Inflammatory macrophage treated with lipopolysaccharide for 1 hour (primary cell): ENCODE results near the gene CRYBG1.
"Not testable (repeated sequence)": the region's sequence is repeated elsewhere in the genome, so short reads cannot be mapped to it uniquely, and the experiment has no call there.

Experiments
- DNase-seq, 2 donors: peaks; one replicate each; pipeline ENCODE4 v3.0.0-alpha.2; 2020 to 2022

Gene CRYBG1

GRCh38 chr6:106528521-106528920, 168.0 kb downstream of the CRYBG1 start:
- DNase-seq, result no peak

- no peak for DNase-seq
Measured at GRCh38 chr6:106529438-106529837, 168.9 kb downstream of the CRYBG1 start.

- no peak for DNase-seq
Measured at GRCh38 chr6:106530026-106530425, 169.5 kb downstream of the CRYBG1 start.

- DNase-seq, result no peak
Measured at GRCh38 chr6:106530502-106530901, 170.0 kb downstream of the CRYBG1 start.

- DNase-seq, result peak; percentile 38 to 55
Measured at GRCh38 chr6:106533054-106533453, 172.5 kb downstream of the CRYBG1 start.

- DNase-seq, result no peak
Measured at GRCh38 chr6:106534004-106534403, 173.5 kb downstream of the CRYBG1 start.

- no peak for DNase-seq
Measured at GRCh38 chr6:106534564-106534982, 174.1 kb downstream of the CRYBG1 start.

- no peak for DNase-seq
Measured at GRCh38 chr6:106535012-106535411, 174.5 kb downstream of the CRYBG1 start.

GRCh38 chr6:106536357-106536756, 175.8 kb downstream of the CRYBG1 start:
- no peak for DNase-seq

- DNase-seq, result peak in 1 of 2 donors; percentile 64
Measured at GRCh38 chr6:106536851-106537250, 176.3 kb downstream of the CRYBG1 start.

GRCh38 chr6:106537662-106538061, 177.1 kb downstream of the CRYBG1 start:
- DNase-seq, result no peak

GRCh38 chr6:106538145-106538544, 177.6 kb downstream of the CRYBG1 start:
- peak; percentile 46 to 49 for DNase-seq

GRCh38 chr6:106539936-106540335, 179.4 kb downstream of the CRYBG1 start:
- DNase-seq, result peak in 1 of 2 donors; percentile 46

GRCh38 chr6:106540432-106540831, 179.9 kb downstream of the CRYBG1 start:
- no peak for DNase-seq

GRCh38 chr6:106540907-106541306, 180.4 kb downstream of the CRYBG1 start:
- no peak for DNase-seq

- no peak for DNase-seq
Measured at GRCh38 chr6:106546261-106546690, 185.8 kb downstream of the CRYBG1 start.

- peak; percentile 52 to 60 for DNase-seq
Measured at GRCh38 chr6:106546691-106547414, 186.3 kb downstream of the CRYBG1 start.

GRCh38 chr6:106547601-106548453, 187.3 kb downstream of the CRYBG1 start:
- DNase-seq, result no peak

GRCh38 chr6:106548926-106549455, 188.5 kb downstream of the CRYBG1 start:
- DNase-seq, result not testable (repeated sequence)

- no peak for DNase-seq
Measured at GRCh38 chr6:106549521-106549920, 189.0 kb downstream of the CRYBG1 start.

GRCh38 chr6:106551155-106551554, 190.6 kb downstream of the CRYBG1 start:
- no peak for DNase-seq

- no peak for DNase-seq
Measured at GRCh38 chr6:106553440-106553839, 192.9 kb downstream of the CRYBG1 start.

GRCh38 chr6:106555767-106556166, 195.2 kb downstream of the CRYBG1 start:
- DNase-seq, result no peak
